GM12892 (cell line): ENCODE results near the gene IGSF5.

Source experiments
- POLR2A ChIP-seq: IDR thresholded peaks from 2 replicates; pipeline ENCODE4 v1.6.1; 2011; ENCODE audit warnings: low read depth, low read length, control low read depth
- POLR2AphosphoS5 ChIP-seq: IDR thresholded peaks from 2 replicates; pipeline ENCODE4 v1.6.1; 2011; ENCODE audit warnings: low read depth, low read length, control low read depth
- TAF1 ChIP-seq: IDR thresholded peaks from 2 replicates; pipeline ENCODE4 v1.6.1; 2011; ENCODE audit warnings: low read depth, mild to moderate bottlenecking, control low read depth, low read length, borderline replicate concordance

DNA sequence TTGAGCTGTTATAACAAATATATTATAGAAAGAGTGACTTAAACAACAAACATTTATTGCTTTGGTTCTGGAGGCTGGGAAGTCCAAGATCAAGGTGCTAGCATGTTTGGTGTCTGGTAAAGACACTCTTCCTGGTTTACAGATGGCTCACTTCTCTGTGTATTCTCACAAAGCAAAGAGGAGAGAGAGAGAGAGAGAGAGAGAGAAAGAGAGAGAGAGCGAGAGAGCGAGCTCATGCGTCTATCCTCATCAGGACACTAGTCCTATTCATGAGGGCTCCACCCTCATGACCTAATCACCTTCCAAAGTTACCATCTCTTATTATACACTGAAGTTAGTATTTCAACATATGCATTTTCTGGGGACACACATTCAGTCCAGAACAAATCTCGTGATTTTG, 89.6 kb downstream of the IGSF5 start:
- TF ChIP-seq POLR2A (no peak), TAF1 (no peak), POLR2AphosphoS5 (no peak)
